ENCODE data around the gene P2RY8. TPM values are rescaled to one million over a fixed set of nuclear protein-coding genes. Genes with fewer than 3 reads are reported as not detected.
"Not testable (repeated sequence)": the region's sequence is repeated elsewhere in the genome, so short reads cannot be mapped to it uniquely, and the experiment has no call there.

The P2RY8 gene
- total RNA-seq, 1 experiment from 2014 or later, result 0.37 TPM

DNA sequence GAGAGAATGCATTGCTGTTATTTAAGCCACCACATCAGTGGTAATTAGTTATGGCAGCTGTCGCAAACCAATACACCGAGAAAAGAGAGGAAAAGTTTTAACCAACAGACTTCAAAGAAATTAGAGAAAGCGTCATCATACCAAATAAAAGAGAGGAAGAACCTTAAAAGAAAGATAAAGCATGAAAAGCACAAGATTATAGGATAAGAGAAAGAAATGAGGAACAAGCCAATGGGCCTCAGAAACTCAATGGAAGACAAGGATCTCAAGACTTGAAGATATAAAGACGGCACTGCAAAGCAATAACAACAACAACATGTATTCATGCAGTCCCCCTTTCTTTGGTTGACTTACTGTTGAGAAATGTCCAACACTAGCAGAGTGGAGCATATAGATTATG is 61.5 kb downstream of the P2RY8 start (continued):
- TF ChIP-seq, protein P1, sequence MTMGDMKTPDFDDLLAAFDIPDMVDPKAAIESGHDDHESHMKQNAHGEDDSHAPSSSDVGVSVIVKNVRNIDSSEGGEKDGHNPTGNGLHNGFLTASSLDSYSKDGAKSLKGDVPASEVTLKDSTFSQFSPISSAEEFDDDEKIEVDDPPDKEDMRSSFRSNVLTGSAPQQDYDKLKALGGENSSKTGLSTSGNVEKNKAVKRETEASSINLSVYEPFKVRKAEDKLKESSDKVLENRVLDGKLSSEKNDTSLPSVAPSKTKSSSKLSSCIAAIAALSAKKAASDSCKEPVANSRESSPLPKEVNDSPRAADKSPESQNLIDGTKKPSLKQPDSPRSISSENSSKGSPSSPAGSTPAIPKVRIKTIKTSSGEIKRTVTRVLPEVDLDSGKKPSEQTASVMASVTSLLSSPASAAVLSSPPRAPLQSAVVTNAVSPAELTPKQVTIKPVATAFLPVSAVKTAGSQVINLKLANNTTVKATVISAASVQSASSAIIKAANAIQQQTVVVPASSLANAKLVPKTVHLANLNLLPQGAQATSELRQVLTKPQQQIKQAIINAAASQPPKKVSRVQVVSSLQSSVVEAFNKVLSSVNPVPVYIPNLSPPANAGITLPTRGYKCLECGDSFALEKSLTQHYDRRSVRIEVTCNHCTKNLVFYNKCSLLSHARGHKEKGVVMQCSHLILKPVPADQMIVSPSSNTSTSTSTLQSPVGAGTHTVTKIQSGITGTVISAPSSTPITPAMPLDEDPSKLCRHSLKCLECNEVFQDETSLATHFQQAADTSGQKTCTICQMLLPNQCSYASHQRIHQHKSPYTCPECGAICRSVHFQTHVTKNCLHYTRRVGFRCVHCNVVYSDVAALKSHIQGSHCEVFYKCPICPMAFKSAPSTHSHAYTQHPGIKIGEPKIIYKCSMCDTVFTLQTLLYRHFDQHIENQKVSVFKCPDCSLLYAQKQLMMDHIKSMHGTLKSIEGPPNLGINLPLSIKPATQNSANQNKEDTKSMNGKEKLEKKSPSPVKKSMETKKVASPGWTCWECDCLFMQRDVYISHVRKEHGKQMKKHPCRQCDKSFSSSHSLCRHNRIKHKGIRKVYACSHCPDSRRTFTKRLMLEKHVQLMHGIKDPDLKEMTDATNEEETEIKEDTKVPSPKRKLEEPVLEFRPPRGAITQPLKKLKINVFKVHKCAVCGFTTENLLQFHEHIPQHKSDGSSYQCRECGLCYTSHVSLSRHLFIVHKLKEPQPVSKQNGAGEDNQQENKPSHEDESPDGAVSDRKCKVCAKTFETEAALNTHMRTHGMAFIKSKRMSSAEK (CRISPR knock-in tag; IDR thresholded peaks at IDR 0.05; ENCODE audit: borderline replicate concordance), result no peak
- TF ChIP-seq ESRRA (CRISPR knock-in tag; IDR thresholded peaks at IDR 0.05; ENCODE audit: borderline replicate concordance) (no peak), MYBL2 (CRISPR knock-in tag; IDR thresholded peaks at IDR 0.05) (no peak), RORB (CRISPR knock-in tag; IDR thresholded peaks at IDR 0.05) (no peak), ZNF396 (CRISPR knock-in tag; IDR thresholded peaks at IDR 0.05; ENCODE audit: borderline replicate concordance) (no peak), MXD4 (CRISPR knock-in tag; IDR thresholded peaks at IDR 0.05; ENCODE audit: borderline replicate concordance) (no peak), OVOL2 (CRISPR knock-in tag; IDR thresholded peaks at IDR 0.05; ENCODE audit: borderline replicate concordance) (no peak)
- TF ChIP-seq, protein P2, sequence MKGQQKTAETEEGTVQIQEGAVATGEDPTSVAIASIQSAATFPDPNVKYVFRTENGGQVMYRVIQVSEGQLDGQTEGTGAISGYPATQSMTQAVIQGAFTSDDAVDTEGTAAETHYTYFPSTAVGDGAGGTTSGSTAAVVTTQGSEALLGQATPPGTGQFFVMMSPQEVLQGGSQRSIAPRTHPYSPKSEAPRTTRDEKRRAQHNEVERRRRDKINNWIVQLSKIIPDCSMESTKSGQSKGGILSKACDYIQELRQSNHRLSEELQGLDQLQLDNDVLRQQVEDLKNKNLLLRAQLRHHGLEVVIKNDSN (CRISPR knock-in tag; IDR thresholded peaks at IDR 0.05), result no peak
- TF ChIP-seq, protein P3, sequence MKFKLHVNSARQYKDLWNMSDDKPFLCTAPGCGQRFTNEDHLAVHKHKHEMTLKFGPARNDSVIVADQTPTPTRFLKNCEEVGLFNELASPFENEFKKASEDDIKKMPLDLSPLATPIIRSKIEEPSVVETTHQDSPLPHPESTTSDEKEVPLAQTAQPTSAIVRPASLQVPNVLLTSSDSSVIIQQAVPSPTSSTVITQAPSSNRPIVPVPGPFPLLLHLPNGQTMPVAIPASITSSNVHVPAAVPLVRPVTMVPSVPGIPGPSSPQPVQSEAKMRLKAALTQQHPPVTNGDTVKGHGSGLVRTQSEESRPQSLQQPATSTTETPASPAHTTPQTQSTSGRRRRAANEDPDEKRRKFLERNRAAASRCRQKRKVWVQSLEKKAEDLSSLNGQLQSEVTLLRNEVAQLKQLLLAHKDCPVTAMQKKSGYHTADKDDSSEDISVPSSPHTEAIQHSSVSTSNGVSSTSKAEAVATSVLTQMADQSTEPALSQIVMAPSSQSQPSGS (CRISPR knock-in tag; IDR thresholded peaks at IDR 0.05; ENCODE audit: borderline replicate concordance, low read depth), result no peak

DNA sequence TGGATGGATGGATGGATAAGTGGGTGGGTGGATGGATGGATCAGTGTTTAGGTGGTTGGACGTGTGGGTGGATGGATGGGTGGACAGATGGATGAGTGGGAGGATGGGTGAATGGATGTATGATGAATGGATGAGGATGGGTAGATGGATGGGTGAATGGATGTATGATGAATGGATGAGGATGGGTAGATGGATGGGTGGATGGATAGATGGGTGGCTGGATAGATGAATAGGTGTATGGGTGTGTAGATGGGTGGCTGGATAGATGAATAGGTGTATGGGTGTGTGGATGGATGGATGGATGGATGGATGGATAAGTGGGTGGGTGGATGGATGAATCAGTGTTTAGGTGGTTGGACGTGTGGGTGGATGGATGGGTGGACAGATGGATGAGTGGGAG is 62.4 kb downstream of the P2RY8 start:
- DNase-seq (ENCODE audit: low spot score); H3K27me3 Mint-ChIP-seq (ENCODE audit: low read depth); H3K4me1 Mint-ChIP-seq; POLR2A ChIA-PET; CTCF ChIA-PET; H3K36me3 Mint-ChIP-seq; H3K4me3 Mint-ChIP-seq; ATAC-seq; H3K27ac Mint-ChIP-seq: not testable (repeated sequence)
- peaks cover 35% of the 10 kb centered on the region for H3K9me3 Mint-ChIP-seq

DNA sequence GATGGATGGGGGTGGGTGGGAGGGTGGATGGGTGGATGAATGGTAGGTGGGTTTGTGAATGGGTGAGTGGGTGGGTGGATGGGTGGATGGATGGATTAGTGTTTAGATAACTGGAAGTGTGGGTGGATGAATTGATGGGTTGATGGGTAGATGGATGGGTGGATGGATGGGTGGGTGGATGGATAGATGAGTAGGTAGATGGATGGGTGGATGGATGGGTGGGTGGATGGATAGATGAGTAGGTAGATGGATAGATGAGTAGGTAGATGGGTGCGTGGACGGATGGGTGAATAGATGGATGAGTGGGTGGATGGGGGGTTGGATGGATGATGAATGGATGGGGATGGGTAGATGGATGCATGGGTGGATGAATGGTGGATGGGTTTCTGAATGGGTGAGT is 64.0 kb downstream of the P2RY8 start:
- DNase-seq (ENCODE audit: low spot score) (no peak), ATAC-seq (no peak)
- CTCF ChIA-PET, result no interaction called here
- H3K9me3 Mint-ChIP-seq, result peaks cover 26% of the 10 kb centered on the region
- TF ChIP-seq, protein P2 (CRISPR knock-in tag; IDR thresholded peaks at IDR 0.05), result no peak
- TF ChIP-seq, protein P4, sequence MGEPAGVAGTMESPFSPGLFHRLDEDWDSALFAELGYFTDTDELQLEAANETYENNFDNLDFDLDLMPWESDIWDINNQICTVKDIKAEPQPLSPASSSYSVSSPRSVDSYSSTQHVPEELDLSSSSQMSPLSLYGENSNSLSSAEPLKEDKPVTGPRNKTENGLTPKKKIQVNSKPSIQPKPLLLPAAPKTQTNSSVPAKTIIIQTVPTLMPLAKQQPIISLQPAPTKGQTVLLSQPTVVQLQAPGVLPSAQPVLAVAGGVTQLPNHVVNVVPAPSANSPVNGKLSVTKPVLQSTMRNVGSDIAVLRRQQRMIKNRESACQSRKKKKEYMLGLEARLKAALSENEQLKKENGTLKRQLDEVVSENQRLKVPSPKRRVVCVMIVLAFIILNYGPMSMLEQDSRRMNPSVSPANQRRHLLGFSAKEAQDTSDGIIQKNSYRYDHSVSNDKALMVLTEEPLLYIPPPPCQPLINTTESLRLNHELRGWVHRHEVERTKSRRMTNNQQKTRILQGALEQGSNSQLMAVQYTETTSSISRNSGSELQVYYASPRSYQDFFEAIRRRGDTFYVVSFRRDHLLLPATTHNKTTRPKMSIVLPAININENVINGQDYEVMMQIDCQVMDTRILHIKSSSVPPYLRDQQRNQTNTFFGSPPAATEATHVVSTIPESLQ (CRISPR knock-in tag; IDR thresholded peaks at IDR 0.05), result no peak
- TF ChIP-seq ETV6 (CRISPR knock-in tag; IDR thresholded peaks at IDR 0.05) (no peak), ZNF263 (CRISPR knock-in tag; IDR thresholded peaks at IDR 0.05; ENCODE audit: low read depth) (no peak)
- no peak overlapping the region for H3K4me3 Mint-ChIP-seq
- peaks cover 2% of the 10 kb centered on the region for H3K27me3 Mint-ChIP-seq (ENCODE audit: low read depth)
- POLR2A ChIA-PET, result no interaction called here
- H3K27ac Mint-ChIP-seq, result no peak overlapping the region
- peaks cover 2% of the 10 kb centered on the region; the same call in 1 of the 2 replicates for H3K4me1 Mint-ChIP-seq
- H3K36me3 Mint-ChIP-seq, result no peaks in the 10 kb centered on the region
